ENCODE data around the gene SLC25A23.

GRCh38 chr19:6412447-6413091 lies 47.0 kb downstream of the SLC25A23 start:
- no peak for TF ChIP-seq EZH2phosphoT487 (IDR thresholded peaks at IDR 0.05; ENCODE audit: low read depth, severe bottlenecking, unreplicated experiment)
- no peak for TF ChIP-seq EZH2 (IDR thresholded peaks at IDR 0.05; ENCODE audit: borderline replicate concordance)
